Mucosa of descending colon (tissue), 3 donors: ENCODE results near the gene DCAKD. TPM values are rescaled to one million over a fixed set of nuclear protein-coding genes. Genes with fewer than 3 reads are reported as not detected.

Experiments used
- ATAC-seq: fragments of 200-7000 bp; cut with Tn5 transposase; one replicate; pipeline ENCODE4 v1.9.1; 2020; ENCODE audit warnings: mild to moderate bottlenecking, moderate library complexity
- DNase-seq, 3 donors: peaks; one replicate each; pipeline ENCODE4 v3.0.0-alpha.2; 2020
- H3K36me3 ChIP-seq: fragments of 200-600 bp; one replicate; pipeline ENCODE4 v1.8.0; 2021; ENCODE audit warnings: low read depth, mild to moderate bottlenecking
- H3K4me1 ChIP-seq: fragments of 200-600 bp; one replicate; pipeline ENCODE4 v1.8.0; 2021; ENCODE audit warnings: low read depth, mild to moderate bottlenecking
- H3K4me3 ChIP-seq: fragments of 200-600 bp; one replicate; pipeline ENCODE4 v1.8.0; 2021; ENCODE audit warnings: mild to moderate bottlenecking
- H3K9me3 ChIP-seq: fragments of 200-600 bp; one replicate; pipeline ENCODE4 v1.8.0; 2021; ENCODE audit warnings: mild to moderate bottlenecking
- intact Hi-C, 2 donors: fragments of 100-400 bp; cut with DNase I in 1 of 2; cut with micrococcal nuclease in 1 of 2; formaldehyde crosslinking; loops; one replicate each; pipeline versions ENCODE4 v1.11.0 to v1.11.1; 2022; cut with DNase I, micrococcal nuclease
- total RNA-seq, 3 donors: library from RNA; stranded (reverse); fragmentation: NEBNext Ultra II Directional in 2 of 3; extraction: Animal tissue kit (Norgen Biotek cat#: 25700) in 2 of 3; gene quantifications; one replicate each; pipeline versions ENCODE4 v1.2.1 to v1.2.4, GENCODE V29; 2021 to 2023
- TF ChIP-seq, protein P1 (sequence below): fragments of 200-600 bp; IDR thresholded peaks from one replicate; pipeline ENCODE4 v1.8.0; 2022; ENCODE audit warnings: antibody characterized with exemption, mild to moderate bottlenecking
- donor health status: DM: no; HTN: no; CAD: no; lungs with moderate emphysema.
- donor health status: DM: no; HTN: no; CAD: no.
- donor health status: DM: no; HTN: yes; CAD: no.

The DCAKD gene
- total RNA-seq, 3 donors from 2014 or later = 21.6 to 29.0 (median 24.8) TPM

DNA sequence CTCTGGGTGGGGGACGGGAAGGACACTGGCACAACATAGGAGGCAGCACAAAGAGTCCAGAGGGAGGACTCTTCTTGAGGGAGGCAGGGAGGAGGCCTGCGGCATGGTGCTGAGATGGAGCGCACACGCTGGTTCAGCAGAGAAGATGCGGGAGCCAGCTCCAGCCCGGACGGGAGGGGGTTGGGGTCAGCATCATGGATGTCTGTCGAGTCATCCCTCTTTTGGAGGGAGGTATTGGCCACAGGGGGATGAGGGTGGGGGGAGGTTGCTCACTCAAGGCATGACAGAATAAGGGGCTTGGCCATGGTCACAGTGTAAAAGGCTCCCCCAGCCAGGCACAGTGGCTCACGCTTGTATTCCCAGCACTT, 19.3 kb downstream of the DCAKD start:
- Histone ChIP-seq H3K4me3 (no peak overlapping the region), H3K4me1 (peaks cover 18% of the 10 kb centered on the region), H3K36me3 (no peaks in the 10 kb centered on the region), H3K9me3 (no peaks in the 10 kb centered on the region)
- intact Hi-C loops = loop anchor here in 1 of 2 donors (10.0 kb wide), 1 partner anchor 257 kb away; no protein-coding TSS in a partner anchor
- ATAC-seq = no peak
- TF ChIP-seq, protein P1, sequence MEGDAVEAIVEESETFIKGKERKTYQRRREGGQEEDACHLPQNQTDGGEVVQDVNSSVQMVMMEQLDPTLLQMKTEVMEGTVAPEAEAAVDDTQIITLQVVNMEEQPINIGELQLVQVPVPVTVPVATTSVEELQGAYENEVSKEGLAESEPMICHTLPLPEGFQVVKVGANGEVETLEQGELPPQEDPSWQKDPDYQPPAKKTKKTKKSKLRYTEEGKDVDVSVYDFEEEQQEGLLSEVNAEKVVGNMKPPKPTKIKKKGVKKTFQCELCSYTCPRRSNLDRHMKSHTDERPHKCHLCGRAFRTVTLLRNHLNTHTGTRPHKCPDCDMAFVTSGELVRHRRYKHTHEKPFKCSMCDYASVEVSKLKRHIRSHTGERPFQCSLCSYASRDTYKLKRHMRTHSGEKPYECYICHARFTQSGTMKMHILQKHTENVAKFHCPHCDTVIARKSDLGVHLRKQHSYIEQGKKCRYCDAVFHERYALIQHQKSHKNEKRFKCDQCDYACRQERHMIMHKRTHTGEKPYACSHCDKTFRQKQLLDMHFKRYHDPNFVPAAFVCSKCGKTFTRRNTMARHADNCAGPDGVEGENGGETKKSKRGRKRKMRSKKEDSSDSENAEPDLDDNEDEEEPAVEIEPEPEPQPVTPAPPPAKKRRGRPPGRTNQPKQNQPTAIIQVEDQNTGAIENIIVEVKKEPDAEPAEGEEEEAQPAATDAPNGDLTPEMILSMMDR = no peak
- DNase-seq = no peak

DNA sequence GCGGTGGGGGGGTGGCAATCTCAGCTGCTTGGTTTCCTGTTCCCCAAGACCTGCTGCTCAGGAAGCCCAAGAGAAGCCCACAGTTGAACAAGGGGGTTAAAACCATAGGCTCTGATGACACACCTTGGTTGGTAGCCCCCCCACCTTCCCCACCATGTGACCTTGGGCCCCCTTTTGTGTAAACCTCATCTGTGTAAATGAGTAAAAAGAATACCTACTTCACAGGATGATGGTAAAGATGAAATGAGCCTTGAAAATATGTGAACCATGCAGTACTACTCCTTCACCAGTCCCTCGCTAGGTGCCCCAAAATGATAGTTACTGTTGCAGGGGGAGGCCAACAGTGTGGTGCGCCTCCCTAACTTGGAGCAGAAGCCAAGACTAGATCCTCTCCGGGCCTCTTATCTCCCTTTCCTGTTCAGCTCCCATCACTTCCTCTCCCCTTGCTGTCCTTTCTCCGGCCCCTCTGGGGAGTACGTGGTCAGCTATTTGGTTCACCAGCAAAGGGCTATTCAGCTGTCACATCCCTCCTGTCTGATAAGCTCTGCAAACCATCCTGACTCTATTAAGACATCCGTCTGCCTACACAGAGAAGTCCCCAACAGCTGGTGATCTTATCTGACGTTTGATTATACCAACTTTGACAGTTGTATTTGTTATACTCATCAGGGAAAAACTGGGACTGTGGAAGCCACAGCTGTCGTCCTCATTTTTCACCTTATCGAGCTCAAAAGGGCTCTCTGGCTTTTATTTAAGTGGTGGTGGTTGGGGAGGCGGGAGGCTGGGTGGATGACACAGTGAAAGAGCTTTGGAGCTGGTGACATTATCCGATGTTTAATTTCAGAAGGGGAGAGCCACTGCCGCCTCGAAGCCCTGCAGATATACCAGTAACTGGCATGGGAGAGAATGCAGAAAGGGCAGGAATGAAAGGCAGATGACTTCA, 19.9 kb downstream of the DCAKD start:
- no peak for ATAC-seq
- H3K4me1 ChIP-seq = peaks cover 11% of the 10 kb centered on the region
- TF ChIP-seq, protein P1 = no peak
- H3K9me3 ChIP-seq = no peaks in the 10 kb centered on the region
- intact Hi-C loops = loop anchor here in 1 of 2 donors (10.0 kb wide), 1 partner anchor 257 kb away; no protein-coding TSS in a partner anchor
- DNase-seq = no peak
- H3K36me3 ChIP-seq = no peaks in the 10 kb centered on the region
- H3K4me3 ChIP-seq = no peak overlapping the region

DNA sequence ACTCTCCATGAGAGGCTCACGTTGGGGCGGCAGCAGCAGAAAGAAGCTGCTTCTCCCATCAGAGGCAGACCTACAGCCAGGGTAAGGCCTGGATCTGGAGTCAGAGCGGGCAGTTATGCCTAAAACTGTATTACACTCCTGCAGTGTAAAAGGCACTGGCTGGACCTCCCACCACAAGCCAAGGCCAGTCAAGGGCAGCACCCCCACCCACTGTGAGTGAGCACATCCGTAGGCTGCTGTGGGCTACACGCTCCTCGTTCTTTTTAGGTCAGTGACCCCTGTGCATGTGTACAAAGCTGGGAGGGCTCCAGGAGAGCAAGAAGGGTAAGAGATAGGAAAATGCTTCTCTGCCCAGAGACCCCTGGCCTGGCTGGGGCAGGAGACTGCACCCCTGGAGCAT, 20.7 kb downstream of the DCAKD start:
- intact Hi-C loops = loop anchor here in 1 of 2 donors (10.0 kb wide), 1 partner anchor 256 kb away; no protein-coding TSS in a partner anchor
- H3K36me3 ChIP-seq = no peaks in the 10 kb centered on the region
- ATAC-seq (no peak), DNase-seq (no peak)
- TF ChIP-seq, protein P1 = no peak
- H3K9me3 ChIP-seq = no peaks in the 10 kb centered on the region
- H3K4me1 ChIP-seq = peaks cover 3% of the 10 kb centered on the region
- no peak overlapping the region for H3K4me3 ChIP-seq

- no peak for ATAC-seq
- Histone ChIP-seq H3K36me3 (no peaks in the 10 kb centered on the region), H3K9me3 (no peaks in the 10 kb centered on the region), H3K4me3 (no peak overlapping the region), H3K4me1 (no peaks in the 10 kb centered on the region)
- TF ChIP-seq, protein P1 = no peak
- intact Hi-C loops = loop anchor here (10.0 kb wide), 1 partner anchor 255 kb away; no protein-coding TSS in a partner anchor
- no peak for DNase-seq
Observed at GRCh38 chr17:45029758-45030423, 21.5 kb downstream of the DCAKD start.

- Histone ChIP-seq H3K4me1 (no peaks in the 10 kb centered on the region), H3K4me3 (no peak overlapping the region), H3K36me3 (no peaks in the 10 kb centered on the region), H3K9me3 (no peaks in the 10 kb centered on the region)
- intact Hi-C loops = loop anchor here in 1 of 2 donors (10.0 kb wide), 1 partner anchor 254 kb away; no protein-coding TSS in a partner anchor
- no peak for DNase-seq
- ATAC-seq = no peak
- TF ChIP-seq, protein P1 = no peak
Observed at GRCh38 chr17:45029096-45029495, 22.3 kb downstream of the DCAKD start.
